Transverse colon (tissue), 3 donors: ENCODE results near the gene PRR16.

Source experiments
- POLR2A ChIP-seq: fragments of 450-650 bp; IDR thresholded peaks from one replicate; pipeline ENCODE4 v1.6.1; 2016; ENCODE audit warnings: antibody characterized with exemption, mild to moderate bottlenecking, moderate library complexity
- TF ChIP-seq, protein P1 (sequence below), 5 experiments: fragments of 200-600 bp in 3 of 5; fragments of 450-650 bp in 2 of 5; sonication (generic) in 3 of 5; IDR thresholded peaks; 1 replicate in 2 of 5; 2 replicates in 3 of 5; pipeline ENCODE4 v1.5.1; 2016 to 2017; ENCODE audit warnings: antibody characterized with exemption in 5 of 5, inconsistent platforms in 3 of 5, mild to moderate bottlenecking in 2 of 5, moderate library complexity in 1 of 5

DNA sequence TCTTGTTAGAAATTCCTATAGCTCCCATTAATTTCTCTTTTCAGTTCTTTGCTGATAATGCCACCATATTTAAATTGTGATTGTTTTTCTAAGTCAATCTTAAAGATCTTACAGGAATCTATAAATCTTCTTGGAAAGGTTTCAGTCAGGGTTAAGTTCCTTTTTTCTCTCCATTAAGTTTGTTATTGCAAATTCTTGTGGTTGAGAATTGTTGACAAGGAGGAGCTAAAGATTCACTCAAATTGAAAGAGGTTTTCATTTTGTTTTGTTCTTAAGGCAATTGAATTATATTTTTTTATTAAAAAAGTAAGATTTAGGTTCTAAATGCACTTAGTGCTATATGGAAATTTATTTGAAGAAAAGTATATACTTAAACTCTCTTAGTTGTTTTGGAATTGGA is 213.4 kb downstream of the PRR16 start:
- TF ChIP-seq, protein P1, sequence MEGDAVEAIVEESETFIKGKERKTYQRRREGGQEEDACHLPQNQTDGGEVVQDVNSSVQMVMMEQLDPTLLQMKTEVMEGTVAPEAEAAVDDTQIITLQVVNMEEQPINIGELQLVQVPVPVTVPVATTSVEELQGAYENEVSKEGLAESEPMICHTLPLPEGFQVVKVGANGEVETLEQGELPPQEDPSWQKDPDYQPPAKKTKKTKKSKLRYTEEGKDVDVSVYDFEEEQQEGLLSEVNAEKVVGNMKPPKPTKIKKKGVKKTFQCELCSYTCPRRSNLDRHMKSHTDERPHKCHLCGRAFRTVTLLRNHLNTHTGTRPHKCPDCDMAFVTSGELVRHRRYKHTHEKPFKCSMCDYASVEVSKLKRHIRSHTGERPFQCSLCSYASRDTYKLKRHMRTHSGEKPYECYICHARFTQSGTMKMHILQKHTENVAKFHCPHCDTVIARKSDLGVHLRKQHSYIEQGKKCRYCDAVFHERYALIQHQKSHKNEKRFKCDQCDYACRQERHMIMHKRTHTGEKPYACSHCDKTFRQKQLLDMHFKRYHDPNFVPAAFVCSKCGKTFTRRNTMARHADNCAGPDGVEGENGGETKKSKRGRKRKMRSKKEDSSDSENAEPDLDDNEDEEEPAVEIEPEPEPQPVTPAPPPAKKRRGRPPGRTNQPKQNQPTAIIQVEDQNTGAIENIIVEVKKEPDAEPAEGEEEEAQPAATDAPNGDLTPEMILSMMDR (IDR thresholded peaks at IDR 0.05): no peak
- TF ChIP-seq POLR2A: no peak
